H7 (cell line): ENCODE measurements around the gene KLHDC3. TPM values are rescaled to one million over a fixed set of nuclear protein-coding genes. Genes with fewer than 3 reads are reported as not detected.
A peak's percentile ranks its signal among the peaks of the same experiment; 100 is the strongest.

Experiments
- DNase-seq: peaks from one replicate; pipeline ENCODE4 v3.0.0; 2012
- H3K27me3 ChIP-seq: 2 replicates; pipeline ENCODE4 v1.6.0; 2011; ENCODE audit warnings: mild to moderate bottlenecking, low read length; ENCODE audit not compliant: control insufficient read depth, insufficient read depth
- H3K36me3 ChIP-seq: replicated peaks from 2 replicates; pipeline ENCODE4 v1.5.1; 2011; ENCODE audit warnings: low read length; ENCODE audit not compliant: control insufficient read depth, insufficient read depth
- H3K4me3 ChIP-seq: 2 replicates; pipeline ENCODE4 v1.5.1; 2011; ENCODE audit warnings: low read depth, mild to moderate bottlenecking, control low read depth, low read length, moderate library complexity; ENCODE audit not compliant: insufficient read depth
- total RNA-seq: library from RNA; depleted of rRNA; stranded (reverse); fragments of >200 nt; shearing (Covaris generic); gene quantifications from 2 replicates; pipeline ENCODE4 v1.2.3, GENCODE V29; 2014

Gene KLHDC3
- total RNA-seq, 1 experiment from 2014 or later, result 253 TPM

DNA sequence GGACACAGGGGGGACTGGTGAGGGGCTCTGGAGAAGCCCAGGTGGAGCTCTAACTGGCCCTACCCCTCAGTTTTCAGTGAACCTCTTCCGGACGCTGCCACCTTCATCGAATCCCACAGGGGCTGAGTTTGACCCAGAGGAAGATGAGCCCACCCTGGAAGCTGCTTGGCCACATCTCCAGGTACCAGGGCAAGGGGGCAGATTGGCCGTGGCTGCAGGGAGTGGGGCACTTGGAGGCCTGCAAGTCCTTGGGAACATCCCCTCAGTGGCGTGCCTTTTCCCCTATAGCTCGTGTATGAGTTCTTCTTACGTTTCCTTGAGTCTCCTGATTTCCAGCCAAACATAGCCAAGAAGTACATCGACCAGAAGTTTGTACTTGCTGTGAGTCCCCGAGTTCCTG is 6.9 kb upstream of the KLHDC3 start:
- no peak for DNase-seq

DNA sequence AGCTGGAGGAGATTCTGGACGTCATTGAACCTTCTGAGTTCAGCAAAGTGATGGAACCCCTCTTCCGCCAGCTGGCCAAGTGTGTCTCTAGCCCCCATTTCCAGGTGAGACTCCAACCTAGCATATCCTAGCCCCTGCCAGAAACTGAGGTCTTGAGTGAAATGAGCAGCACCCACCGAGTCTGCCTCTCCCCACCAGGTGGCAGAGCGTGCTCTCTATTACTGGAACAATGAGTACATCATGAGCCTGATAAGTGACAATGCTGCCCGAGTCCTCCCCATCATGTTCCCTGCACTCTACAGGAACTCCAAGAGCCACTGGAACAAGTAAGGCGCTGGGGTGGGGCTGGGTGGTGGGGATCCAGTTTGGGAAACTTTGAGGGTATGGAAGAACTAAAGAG is 4.9 kb upstream of the KLHDC3 start:
- no peak for DNase-seq
- Histone ChIP-seq H3K27me3 (no peaks in the 10 kb centered on the region), H3K36me3 (peaks cover 37% of the 10 kb centered on the region), H3K4me3 (no peak overlapping the region)

More for the DNA sequence above, 6.9 kb upstream of the KLHDC3 start:
- Histone ChIP-seq H3K4me3 (no peak overlapping the region), H3K27me3 (no peaks in the 10 kb centered on the region), H3K36me3 (peaks cover 35% of the 10 kb centered on the region)

DNA sequence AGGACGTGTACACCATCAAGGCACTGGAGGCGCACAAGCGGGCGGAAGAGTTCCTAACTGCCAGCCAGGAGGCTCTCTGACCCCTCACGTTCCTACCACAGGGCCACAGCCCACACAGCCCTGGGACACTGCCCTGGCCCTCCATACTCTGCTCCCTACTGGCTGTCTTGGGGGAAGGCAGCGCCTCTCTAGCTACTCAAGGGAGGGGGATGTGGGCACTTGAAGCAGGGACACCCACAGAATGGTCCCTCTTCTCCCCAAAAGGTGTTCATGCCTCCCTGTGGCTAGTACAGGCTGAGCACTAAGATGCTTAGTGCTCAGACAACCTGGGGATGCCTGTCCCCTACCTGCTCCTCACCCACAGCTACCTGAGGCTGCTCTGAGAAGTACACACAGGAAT is 2.8 kb upstream of the KLHDC3 start:
- peak; percentile 57 for DNase-seq
- Histone ChIP-seq H3K4me3 (no peak overlapping the region), H3K36me3 (peaks cover 37% of the 10 kb centered on the region), H3K27me3 (no peaks in the 10 kb centered on the region)

DNA sequence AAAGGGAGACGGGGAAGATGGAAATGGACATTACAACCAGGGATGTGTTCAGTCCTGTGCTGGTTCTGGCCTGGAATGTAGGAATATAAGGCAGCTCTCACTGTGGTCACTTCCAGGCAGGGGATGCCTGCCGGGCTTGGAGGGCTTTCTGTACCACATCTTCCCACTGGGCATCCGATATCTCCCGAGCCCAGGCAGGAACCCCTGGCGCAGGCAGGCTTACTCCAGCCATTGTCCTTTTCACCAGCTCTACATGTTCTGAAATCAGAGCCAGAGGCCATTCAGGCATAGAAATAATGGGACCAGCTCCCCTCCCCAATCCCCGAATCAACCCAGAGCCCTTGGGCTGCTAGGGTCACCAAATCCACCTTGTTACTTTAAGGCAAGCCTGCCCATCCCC is 1.7 kb upstream of the KLHDC3 start:
- Histone ChIP-seq H3K27me3 (no peaks in the 10 kb centered on the region), H3K4me3 (no peak overlapping the region), H3K36me3 (peaks cover 34% of the 10 kb centered on the region)
- DNase-seq, result no peak

DNA sequence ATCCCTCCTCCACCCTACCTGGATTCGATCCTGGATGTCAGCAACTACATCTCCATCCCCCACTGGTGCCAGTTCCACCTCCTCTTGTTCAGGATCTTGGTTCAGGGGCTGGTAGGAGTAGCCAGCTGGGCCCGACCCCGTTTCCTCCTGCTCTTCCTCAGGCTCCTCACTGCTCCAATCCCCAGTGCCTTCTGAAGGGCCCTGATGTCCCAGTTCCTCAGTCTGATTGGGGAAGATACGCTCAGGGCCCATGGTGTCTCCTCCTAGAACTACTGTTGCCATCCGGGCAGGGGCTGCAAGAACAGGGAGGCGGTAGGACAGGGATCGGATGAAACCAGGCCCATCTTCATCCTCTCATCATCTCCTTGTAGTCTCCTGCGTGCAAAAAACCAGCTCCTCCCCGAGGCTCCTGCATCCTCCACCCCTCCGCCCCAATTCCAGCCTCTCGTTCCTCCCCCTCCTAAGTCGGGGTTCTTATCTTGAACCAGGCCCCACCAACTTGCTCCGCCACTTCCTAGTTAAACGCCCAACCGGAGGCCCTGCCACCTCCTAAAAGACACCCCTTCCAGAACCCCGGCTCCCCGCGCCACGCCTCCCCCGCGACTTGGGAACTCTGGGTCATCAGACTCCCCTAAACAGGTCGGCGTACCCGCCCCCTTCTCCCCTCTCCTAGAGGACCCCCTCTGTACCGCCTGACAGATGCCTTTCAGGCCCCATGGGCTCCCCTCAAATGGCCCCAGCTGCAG is 779 bp upstream of the KLHDC3 start:
- no peaks in the 10 kb centered on the region for H3K27me3 ChIP-seq
- H3K36me3 ChIP-seq, result peaks cover 33% of the 10 kb centered on the region
- H3K4me3 ChIP-seq, result peak overlapping the region; percentile 67
- DNase-seq, result no peak

DNA sequence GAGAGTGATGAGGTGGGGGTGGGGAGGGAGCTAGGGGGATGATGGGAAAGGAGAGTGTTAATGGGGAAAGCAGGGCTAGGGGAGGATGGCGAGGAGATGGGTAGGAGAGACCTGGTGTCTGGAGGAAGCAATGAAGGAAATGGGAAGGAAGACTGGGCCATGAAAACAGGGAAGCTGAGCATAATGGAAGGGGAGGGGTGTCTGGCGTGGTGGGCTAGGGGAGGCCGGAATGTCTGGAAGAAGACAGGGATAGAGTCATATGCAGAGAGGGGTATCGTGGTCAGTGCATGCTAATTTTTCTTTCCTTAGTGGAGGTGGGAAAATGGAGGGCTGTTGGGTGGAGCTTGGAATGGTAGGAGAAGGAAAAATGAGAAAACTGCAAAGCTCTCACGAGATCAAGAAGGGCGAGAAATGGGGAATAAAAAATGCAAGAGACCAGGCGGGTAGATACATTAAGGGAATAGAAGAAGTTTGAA is 423 bp downstream of the KLHDC3 start:
- DNase-seq, result no peak
- Histone ChIP-seq H3K36me3 (peaks cover 30% of the 10 kb centered on the region), H3K4me3 (peak overlapping the region; percentile 79)

DNA sequence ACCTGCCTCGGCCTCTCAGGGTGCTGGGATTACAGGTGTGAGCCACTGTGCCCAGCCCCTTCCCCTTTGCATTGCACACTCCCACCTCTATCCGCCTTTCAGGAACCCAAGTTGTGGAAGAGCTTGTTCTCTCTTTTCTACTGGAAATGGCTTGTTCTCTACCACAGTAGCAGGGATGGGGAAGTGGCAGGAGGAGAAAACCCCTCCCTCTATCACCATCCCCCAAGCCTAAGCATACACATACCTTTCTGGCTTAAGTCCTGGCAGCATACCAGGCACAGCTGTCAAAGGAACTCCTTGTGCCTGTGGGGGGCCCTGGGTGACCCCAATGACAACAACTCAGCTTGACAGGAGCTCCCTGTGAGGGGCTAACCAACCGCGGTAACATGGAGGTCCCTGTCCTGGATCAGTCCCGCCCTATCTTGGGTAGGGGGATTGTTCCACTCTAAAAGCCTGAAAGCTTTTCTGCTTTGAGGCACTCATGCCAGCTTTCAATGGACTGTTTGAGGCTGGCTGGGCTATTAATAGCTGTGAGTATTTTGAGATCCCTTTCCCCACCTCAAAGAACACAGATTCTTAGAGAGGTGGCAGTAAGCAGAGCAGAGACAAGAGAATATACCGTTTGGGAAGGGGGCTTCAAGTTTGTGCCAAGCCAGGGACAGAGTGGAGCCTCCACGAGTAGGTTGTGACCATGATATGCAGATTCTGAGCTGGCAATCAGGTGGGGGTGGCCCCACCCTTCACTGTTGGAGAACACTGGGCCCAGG is 2.3 kb downstream of the KLHDC3 start:
- DNase-seq, result no peak
- Histone ChIP-seq H3K27me3 (no peaks in the 10 kb centered on the region), H3K4me3 (no peak overlapping the region), H3K36me3 (peaks cover 19% of the 10 kb centered on the region)

More for the DNA sequence above, 423 bp downstream of the KLHDC3 start:
- no peaks in the 10 kb centered on the region for H3K27me3 ChIP-seq

DNA sequence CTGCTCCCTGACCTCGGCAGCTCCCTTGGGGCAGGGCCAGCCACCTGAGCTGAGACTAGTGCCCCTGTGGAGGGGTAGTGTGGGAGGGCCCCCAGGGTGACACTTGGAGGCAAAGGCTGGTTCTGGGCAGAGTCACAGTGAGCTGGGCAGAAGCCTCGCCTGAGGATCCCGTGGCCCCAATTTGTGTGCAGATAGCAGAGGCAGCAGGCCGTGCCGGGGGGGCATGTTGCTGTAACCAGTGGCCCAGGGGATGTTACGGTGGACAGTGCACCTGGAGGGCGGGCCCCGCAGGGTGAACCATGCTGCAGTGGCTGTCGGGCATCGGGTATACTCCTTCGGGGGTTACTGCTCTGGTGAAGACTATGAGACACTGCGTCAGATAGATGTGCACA is 2.9 kb downstream of the KLHDC3 start:
- no peak for DNase-seq
- H3K36me3 ChIP-seq, result peaks cover 17% of the 10 kb centered on the region
- H3K4me3 ChIP-seq, result no peak overlapping the region
- H3K27me3 ChIP-seq, result no peaks in the 10 kb centered on the region

DNA sequence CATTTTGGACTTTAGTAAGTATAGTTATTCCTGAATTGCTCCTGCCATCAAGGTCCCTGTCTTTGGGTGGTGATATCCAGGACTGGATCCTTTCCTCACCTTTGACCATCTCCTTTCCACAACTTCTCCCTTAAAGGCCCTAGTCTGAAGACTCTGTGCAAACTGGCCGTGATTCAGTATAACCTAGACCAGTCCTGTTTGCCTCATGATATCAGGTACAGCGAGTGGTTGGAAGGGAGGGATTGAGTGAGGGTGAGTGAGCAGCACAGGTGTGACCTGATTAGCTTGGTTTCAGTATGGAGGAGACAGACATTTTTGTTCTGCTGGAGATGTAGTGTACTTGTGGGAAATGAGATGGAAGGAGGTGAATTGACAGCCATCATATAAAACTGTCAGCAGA is 5.1 kb downstream of the KLHDC3 start:
- H3K4me3 ChIP-seq, result no peak overlapping the region
- DNase-seq, result no peak
- peaks cover 15% of the 10 kb centered on the region for H3K36me3 ChIP-seq
- H3K27me3 ChIP-seq, result no peaks in the 10 kb centered on the region

DNA sequence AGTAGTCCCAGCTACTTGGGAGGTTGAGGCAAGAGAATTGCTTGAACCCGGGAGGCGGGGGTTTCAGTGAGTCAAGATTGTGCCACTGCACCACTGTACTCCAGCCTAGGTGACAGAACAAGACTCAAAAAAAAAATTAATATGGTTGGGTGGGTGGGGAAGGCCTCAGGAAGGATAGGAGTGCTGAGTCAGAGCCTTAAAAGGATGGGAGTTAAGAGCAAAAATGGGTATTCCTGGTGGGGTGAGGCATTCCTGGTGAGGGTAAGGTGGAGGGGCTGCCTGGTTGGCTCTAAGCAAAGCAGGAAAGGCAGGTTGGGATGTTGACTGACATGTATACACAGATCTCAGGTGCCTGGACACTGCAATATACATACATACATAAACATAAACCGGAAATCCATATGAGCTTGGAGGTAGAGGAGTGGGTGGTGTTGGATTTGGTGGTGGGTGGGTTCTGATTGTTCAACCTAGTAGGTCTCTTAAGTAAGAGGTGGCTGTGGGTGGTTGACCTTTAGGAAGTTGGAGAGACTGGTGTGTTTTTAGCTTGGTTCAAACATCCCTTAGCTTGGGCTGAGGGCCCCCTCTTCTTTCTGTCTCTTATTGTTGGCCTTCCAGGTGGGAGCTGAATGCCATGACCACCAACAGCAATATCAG is 6.1 kb downstream of the KLHDC3 start:
- Histone ChIP-seq H3K27me3 (no peaks in the 10 kb centered on the region), H3K36me3 (peaks cover 26% of the 10 kb centered on the region), H3K4me3 (no peak overlapping the region)
- no peak for DNase-seq

DNA sequence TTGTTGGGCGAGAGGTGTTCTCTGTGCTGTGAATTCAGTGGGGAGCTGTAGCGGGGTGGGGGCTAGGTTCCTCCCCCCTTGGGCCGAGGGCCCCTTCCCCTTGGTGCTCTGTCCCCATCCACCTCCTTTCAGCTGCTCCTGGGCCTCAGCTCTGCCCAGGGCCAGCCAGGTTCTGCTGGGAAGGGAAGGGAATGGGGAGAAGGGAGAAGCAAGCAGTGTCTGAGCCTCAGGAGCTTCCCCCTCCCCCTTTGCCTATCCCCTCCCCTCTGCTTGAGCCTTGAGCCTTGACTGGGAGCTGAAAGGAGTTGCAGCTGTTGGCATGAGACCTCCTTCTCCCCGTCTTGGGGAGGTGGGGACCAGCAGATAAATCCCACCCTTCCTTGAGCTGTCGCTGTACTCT is 6.8 kb downstream of the KLHDC3 start:
- Histone ChIP-seq H3K27me3 (no peaks in the 10 kb centered on the region), H3K36me3 (peaks cover 28% of the 10 kb centered on the region), H3K4me3 (peak overlapping the region; percentile 57)
- DNase-seq, result peak; percentile 95

DNA sequence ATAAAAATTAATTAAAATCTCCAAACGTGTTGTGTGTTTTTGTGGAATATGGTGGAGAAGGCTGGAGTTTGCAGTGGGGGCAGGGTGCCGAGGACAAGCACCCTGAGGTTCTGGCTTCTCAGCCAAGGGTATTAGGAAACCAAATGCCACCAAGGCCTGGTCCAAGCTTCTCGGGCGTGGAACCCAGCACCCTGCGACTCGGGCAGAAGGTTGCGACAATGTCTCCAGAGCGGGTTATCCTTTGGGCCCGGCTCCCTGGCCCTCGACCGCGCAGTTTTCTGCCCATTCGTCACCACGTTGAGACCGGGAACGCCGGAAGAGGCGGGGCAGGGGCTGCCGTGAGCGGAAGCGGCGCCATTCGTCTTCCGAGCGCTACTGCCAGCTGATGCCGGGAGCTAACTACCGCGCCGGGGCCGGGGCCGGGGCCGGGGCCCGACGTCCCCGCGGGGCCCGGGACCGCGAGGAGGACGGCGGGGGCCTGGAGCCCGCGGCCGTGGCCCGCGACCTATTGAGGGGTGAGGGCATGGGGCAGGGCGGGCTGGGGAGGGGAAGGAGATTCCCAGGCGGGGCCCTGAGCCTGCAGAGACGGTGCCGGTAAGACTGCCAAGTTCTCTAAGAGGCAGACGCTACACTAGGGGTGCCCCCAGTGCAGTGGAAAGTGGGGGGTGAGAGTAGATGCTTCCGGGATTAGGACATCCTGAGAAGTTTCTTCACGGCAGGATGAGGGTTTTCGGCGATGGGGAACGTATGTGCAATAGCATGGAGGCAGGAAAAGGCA is 7.4 kb downstream of the KLHDC3 start, which contains the start of gene RRP36:
RRP36 (plus strand) TSS at position 354 of the 778 bp plus-strand sequence; CDS start at position 386, 32 bp downstream.
- Histone ChIP-seq H3K36me3 (peaks cover 33% of the 10 kb centered on the region), H3K27me3 (no peaks in the 10 kb centered on the region), H3K4me3 (peak within 1 kb of the TSS; percentile 57)
- DNase-seq, result peak; percentile 95

DNA sequence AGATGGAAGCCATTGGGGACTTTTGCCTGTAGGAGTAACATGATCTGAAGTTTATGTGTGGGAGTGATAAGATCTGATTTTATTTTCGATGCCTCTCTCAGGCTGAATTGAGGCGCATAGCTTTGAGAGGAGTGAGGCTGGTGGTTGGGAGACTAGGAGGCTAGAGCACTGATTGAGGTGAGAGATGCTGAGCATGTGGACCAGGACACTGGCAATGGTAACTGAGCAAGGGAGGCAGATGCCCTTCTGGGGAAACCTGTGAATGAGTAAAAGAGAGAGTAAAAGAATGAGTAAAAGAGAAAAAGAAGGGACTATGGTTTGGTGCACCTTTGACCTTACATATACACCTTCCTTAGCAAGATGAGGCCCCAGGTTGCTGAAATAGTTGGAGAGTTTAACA is 10.4 kb downstream of the KLHDC3 start:
- peaks cover 41% of the 10 kb centered on the region for H3K36me3 ChIP-seq
- H3K4me3 ChIP-seq, result no peak overlapping the region
- H3K27me3 ChIP-seq, result no peaks in the 10 kb centered on the region
- no peak for DNase-seq

DNA sequence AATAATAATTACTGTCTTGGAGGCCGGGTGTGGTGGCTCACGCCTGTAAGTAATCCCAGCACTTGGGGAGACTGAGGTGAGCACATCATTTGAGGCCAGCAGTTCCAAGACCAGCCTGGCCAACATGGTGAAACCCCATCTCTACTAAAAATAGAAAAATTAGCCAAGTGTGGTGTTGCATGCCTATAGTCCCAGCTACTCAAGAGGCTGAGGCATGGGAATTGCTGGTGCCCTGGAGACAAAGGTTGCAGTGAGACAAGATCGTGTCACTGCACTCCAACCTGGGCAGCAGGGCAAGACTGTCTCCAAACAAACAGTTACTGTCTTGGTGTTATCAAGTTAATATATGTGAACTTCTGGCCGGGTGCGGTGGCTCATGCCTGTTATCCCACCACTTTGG is 12.3 kb downstream of the KLHDC3 start:
- H3K36me3 ChIP-seq, result peaks cover 44% of the 10 kb centered on the region
- DNase-seq, result no peak
- H3K4me3 ChIP-seq, result no peak overlapping the region
- H3K27me3 ChIP-seq, result no peaks in the 10 kb centered on the region
